Lower leg skin (tissue), 3 donors: ENCODE results near the gene PPP6R3.

ENCODE experiments used
- CTCF ChIP-seq, 3 donors: fragments of 450-650 bp; IDR thresholded peaks; one replicate each; pipeline ENCODE4 v1.5.1; 2016; ENCODE audit warnings: antibody characterized with exemption in 3 of 3, mild to moderate bottlenecking in 3 of 3, moderate library complexity in 2 of 3
- POLR2A ChIP-seq, 2 donors: fragments of 450-650 bp; IDR thresholded peaks; one replicate each; pipeline ENCODE4 v1.6.1; 2016 to 2017; ENCODE audit warnings: antibody characterized with exemption in 2 of 2, mild to moderate bottlenecking in 1 of 2, moderate library complexity in 1 of 2

GRCh38 chr11:68551223-68551622 lies 90.7 kb downstream of the PPP6R3 start:
- TF ChIP-seq CTCF (IDR thresholded peaks at IDR 0.05) = no peak
- TF ChIP-seq POLR2A (IDR thresholded peaks at IDR 0.05) = no peak
